RKO (cell line): ENCODE results near the gene MEGF6.
"Not testable (repeated sequence)": the region's sequence is repeated elsewhere in the genome, so short reads cannot be mapped to it uniquely, and the experiment has no call there.

Experiments
- DNase-seq: peaks from one replicate; pipeline ENCODE4 v3.0.0-alpha.2; 2016; ENCODE audit warnings: low spot score

The MEGF6 gene

DNA sequence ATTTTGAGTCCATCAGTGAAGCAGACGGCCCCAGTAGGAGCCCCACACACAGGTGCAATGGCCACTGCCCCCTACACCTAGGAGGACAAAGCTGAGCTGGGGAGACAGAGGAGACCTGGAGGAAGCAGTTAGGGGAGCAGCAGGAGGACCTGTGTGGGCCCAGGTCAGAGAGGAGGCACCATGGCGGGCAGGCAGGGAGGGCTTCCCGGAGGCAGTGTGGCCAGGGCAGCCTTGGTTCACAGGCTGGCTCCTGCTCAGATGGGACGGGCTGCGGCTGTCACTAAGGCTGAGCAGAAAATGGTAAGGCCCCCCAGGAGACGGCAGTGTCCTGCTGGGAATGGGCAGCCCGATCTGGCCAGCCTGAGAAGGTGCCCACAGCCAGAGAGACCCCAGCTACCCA lies 15.4 kb downstream of the MEGF6 start:
- DNase-seq: no peak

DNA sequence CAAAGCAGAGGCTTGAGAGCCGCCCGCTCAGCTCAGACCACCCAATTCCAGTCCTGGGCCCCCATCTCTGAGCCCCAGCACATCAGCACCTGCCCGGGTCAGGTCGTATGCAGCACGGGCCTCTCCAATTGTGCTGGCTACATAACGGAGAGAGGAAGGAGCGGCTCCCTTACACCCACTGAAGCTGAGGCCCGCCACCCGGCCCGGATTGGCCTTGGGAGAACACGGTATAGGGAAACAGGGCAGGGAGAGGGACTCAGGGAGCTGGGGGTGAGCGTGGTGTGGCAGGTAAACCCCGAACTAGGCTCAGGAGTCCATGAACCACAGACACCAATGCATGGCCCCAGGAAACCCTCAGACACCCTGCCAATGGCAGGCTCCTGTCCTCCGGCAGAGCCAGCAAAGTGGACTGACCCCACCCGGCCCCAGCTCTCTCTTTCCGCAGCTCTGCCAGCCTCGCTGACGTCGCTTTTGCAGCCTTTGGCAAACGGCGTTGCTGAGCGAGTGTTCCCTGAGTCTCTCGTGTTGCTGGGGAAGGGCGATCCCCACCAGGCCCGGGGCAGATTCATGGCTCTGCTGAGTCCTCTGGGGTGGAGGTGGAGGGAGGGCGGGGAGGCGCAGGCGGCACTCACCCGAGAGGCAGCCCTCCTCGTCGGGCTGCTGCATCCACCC lies 16.5 kb downstream of the MEGF6 start:
- no peak for DNase-seq

DNA sequence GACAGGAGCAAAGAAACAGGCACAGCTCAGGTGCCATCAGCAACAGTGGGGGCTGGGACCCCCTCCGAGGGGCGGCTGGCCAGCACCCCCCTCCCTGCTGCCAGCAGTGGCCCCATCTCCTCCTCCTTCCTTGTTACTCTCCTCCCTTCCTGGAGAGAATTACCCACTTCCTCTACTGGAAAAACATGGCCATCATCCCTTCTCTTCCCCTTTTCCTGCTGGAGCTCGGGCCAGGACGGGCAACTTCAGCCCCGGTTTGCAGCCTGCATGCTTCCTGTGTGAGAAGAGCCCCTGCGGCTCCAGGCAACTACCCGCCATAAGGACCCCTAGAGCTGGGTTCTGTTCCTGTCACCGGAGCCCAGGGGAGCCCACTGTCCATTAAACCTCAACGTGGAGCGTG lies 17.6 kb downstream of the MEGF6 start:
- DNase-seq: no peak

GRCh38 chr1:3593334-3593733 lies 18.0 kb downstream of the MEGF6 start:
- DNase-seq: no peak

DNA sequence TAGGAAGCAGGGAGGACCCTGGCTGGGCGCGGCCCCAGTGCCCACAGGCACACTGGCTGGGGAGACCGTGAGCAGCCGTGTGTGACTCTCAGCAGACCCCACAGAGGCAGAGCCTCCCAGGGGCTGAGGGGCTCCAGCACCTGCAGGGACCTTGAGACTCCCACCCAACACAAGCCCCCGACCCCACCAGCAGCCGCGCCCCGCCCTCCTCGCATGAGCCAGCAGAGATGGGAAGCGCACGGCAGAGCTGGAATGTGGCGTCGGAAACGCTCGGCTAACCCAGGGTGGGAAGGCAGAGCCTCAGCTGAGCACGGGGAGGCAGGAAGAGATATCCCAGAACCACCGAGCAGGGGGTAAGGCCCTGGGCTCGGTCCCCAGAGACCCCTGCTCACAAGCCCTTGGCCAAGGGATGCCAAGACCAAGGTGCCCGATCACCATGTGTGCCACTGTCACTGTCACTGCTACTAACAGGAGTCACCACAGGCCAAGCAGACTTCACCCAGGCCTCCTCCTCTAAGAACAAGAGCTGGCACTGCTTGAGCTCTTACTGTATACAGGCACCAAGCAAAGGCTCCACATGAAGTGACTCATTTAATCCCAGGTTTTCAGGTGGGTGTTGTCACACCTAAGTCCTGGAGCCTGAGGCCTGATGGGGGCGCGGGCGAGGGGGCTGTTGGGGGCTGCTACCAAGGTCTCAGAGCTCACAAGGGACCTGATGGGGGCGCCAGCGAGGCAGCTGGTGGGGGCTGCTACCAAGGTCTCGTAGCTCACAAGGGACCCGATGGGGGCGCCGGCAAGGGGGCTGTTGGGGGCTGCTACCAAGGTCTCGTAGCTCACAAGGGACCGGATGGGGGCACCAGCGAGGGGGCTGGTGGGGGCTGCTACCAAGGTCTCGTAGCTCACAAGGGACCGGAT lies 20.1 kb downstream of the MEGF6 start:
- no peak for DNase-seq

DNA sequence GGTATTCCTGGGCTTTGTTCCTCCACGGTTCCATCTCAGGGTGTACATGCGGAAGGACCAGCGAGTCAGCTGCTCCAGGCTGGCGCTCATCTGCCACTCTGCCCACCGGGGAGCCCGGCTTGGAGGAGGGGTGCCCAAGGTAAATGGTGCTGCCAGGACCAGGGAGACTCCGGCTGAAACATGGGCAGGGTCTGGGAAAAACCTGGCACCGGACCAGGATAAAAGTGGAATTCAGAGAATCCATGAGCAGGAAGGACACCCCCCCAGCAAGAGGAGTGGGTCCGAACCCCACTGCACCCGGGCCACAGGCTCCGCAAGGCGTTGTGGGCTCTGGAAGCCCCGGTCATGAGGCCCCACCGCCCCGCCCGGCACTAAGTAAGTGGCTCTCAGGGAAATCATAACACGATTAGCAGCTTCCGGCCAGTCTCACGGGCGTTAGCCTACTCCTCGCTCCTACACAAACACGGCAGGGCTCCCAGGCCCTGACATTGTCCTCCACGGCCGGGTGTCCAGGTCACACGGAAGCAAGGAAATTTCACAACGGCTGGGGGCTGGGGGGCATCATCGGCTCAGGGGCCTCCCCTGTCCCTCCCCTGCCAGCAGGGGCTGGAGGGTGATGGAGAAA lies 21.1 kb downstream of the MEGF6 start:
- no peak for DNase-seq

GRCh38 chr1:3588395-3588794 lies 22.9 kb downstream of the MEGF6 start:
- no peak for DNase-seq

GRCh38 chr1:3586986-3587759 lies 24.1 kb downstream of the MEGF6 start:
- no peak for DNase-seq

GRCh38 chr1:3585940-3586568 lies 25.3 kb downstream of the MEGF6 start:
- no peak for DNase-seq

DNA sequence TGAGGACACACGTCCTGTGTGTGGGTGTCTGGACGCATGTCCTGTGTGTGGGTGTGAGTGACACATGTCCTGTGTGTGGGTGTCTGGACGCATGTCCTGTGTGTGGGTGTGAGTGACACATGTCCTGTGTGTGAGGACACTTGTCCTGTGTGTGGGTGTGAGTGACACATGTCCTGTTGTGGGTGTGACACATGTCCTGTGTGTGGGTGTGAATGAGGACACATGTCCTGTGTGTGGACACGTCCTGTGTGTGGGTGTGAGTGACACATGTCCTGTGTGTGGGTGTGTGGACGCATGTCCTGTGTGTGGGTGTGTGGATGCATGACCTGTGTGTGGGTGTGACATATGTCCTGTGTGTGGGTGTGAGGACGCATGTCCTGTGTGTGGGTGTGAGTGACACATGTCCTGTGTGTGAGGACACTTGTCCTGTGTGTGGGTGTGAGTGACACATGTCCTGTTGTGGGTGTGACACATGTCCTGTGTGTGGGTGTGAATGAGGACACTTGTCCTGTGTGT lies 25.9 kb downstream of the MEGF6 start:
- DNase-seq: not testable (repeated sequence)

- DNase-seq: no peak
These were observed 26.4 kb downstream of the MEGF6 start for GRCh38 chr1:3584915-3585314.

- not testable (repeated sequence) for DNase-seq
These were observed 27.6 kb downstream of the MEGF6 start for GRCh38 chr1:3583751-3584150.

GRCh38 chr1:3581296-3582036 lies 29.8 kb downstream of the MEGF6 start:
- no peak for DNase-seq

DNA sequence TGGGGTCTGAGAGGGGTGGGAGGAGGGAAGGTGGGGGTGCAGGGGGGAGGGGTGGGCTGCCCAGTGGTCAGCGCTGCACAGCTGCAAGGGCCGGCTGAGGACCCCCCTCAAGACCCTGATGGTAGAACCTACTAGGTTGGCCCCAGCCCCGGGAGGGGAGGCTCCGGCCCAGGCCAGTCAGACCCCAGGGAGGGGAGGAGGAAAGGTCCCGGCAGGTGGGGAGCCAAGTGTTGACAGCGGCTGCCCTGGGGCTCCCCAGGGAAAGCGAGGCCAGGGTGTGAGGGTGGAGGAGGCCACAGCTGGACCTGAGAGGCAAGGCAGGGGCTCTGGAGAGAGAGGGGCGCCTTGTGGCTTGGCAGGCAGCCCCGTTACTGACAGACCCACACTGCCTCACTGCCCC lies 31.1 kb downstream of the MEGF6 start:
- DNase-seq: no peak

DNA sequence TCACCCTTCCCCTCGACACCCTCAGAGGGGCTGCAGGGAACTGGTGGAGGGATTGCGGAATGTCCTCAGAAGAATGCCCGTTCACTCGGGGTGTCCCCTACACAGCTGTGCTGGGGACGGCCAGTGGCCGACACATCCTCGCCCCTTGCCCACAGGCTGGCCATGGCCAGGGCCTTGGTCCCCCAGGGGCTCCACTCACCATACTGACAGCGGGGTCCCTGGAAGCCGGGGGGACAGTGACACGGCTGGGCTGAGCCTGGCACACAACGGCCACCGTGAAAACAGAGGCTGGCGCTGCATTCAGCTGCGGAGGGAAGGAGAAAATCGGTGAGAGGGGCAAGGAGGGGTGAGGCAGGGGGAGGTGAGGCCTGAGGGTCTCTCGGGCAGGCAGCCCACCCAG lies 31.7 kb downstream of the MEGF6 start:
- DNase-seq: no peak

DNA sequence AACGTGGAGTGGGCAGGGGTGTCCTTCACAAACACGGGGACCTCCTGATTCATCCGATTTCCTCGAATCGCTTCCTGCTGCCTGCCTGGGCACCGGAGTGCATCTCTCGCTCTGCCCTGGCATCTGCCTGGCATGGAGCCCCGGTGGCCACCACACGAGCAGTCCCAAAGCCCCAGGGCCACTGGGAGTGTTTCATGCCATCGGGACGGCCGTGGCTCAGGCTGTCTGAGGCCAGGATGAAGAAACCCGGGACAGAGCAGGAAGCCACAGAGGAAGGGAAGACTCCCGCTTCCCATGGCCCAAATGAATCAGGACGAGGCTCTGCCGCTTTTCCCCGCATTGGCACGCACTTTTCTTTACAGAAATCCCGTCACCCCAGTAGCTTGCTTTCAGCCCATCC lies 32.4 kb downstream of the MEGF6 start:
- no peak for DNase-seq

- no peak for DNase-seq
These were observed 32.9 kb downstream of the MEGF6 start for GRCh38 chr1:3578433-3578805.

GRCh38 chr1:3577711-3578432 lies 33.4 kb downstream of the MEGF6 start:
- DNase-seq: no peak

- DNase-seq: no peak
These were observed 34.0 kb downstream of the MEGF6 start for GRCh38 chr1:3577300-3577699.

GRCh38 chr1:3575993-3576392 lies 35.3 kb downstream of the MEGF6 start:
- no peak for DNase-seq
